Trophoblast cell (in vitro differentiated cells and primary cell): Measurements from ENCODE around the gene DNAH10.

ENCODE experiments used
- DNase-seq, 2 donors: peaks; one replicate each; pipeline ENCODE4 v3.0.0-alpha.2; 2016
- H2AFZ ChIP-seq: 2 replicates; pipeline ENCODE4 v1.6.1; 2013; ENCODE audit warnings: low read length, moderate library complexity, mild to moderate bottlenecking; ENCODE audit not compliant: insufficient read depth, poor library complexity
- H2AK5ac ChIP-seq: 2 replicates; pipeline ENCODE4 v1.6.1; 2013; ENCODE audit warnings: mild to moderate bottlenecking, low read length
- H2BK120ac ChIP-seq: 2 replicates; pipeline ENCODE4 v1.6.1; 2013; ENCODE audit warnings: low read length, mild to moderate bottlenecking, moderate library complexity; ENCODE audit not compliant: insufficient read depth, poor library complexity
- H2BK12ac ChIP-seq: 2 replicates; pipeline ENCODE4 v1.6.1; 2013; ENCODE audit warnings: mild to moderate bottlenecking, low read length, moderate library complexity
- H2BK5ac ChIP-seq: 2 replicates; pipeline ENCODE4 v1.6.1; 2013; ENCODE audit warnings: low read length, low read depth, moderate library complexity, mild to moderate bottlenecking; ENCODE audit not compliant: poor library complexity
- H3K14ac ChIP-seq: 2 replicates; pipeline ENCODE4 v1.6.1; 2013; ENCODE audit warnings: mild to moderate bottlenecking, low read length
- H3K18ac ChIP-seq: 2 replicates; pipeline ENCODE4 v1.6.1; 2013; ENCODE audit warnings: mild to moderate bottlenecking, low read length
- H3K23ac ChIP-seq: 2 replicates; pipeline ENCODE4 v1.6.1; 2013; ENCODE audit warnings: low read length
- H3K27ac ChIP-seq: 2 replicates; pipeline ENCODE4 v1.5.1; 2013; ENCODE audit warnings: low read depth, mild to moderate bottlenecking, inconsistent platforms, low read length, moderate library complexity
- H3K27me3 ChIP-seq: 2 replicates; pipeline ENCODE4 v1.6.1; 2013; ENCODE audit warnings: inconsistent platforms, mild to moderate bottlenecking, low read length, moderate library complexity; ENCODE audit not compliant: insufficient read depth
- H3K36me3 ChIP-seq, 2 experiments: 1 replicate in 1 of 2; 2 replicates in 1 of 2; pipeline ENCODE4 v1.6.1; 2013; ENCODE audit warnings: low read length in 2 of 2, mild to moderate bottlenecking in 2 of 2, moderate library complexity in 1 of 2; ENCODE audit not compliant: insufficient read depth in 2 of 2, control insufficient read depth in 1 of 2
- H3K4ac ChIP-seq: 2 replicates; pipeline ENCODE4 v1.6.1; 2013; ENCODE audit warnings: low read depth, mild to moderate bottlenecking, low read length, moderate library complexity
- H3K4me1 ChIP-seq, 2 experiments: 1 replicate in 1 of 2; 2 replicates in 1 of 2; pipeline ENCODE4 v1.6.1; 2013; ENCODE audit warnings: low read length in 2 of 2, mild to moderate bottlenecking in 2 of 2, moderate library complexity in 1 of 2; ENCODE audit not compliant: insufficient read depth in 2 of 2, control insufficient read depth in 1 of 2
- H3K4me2 ChIP-seq: 2 replicates; pipeline ENCODE4 v1.6.1; 2013; ENCODE audit warnings: inconsistent platforms, mild to moderate bottlenecking, low read length, moderate library complexity
- H3K4me3 ChIP-seq: 2 replicates; pipeline ENCODE4 v1.5.1; 2013; ENCODE audit warnings: mild to moderate bottlenecking, low read depth, low read length, inconsistent platforms
- H3K79me1 ChIP-seq: one replicate; pipeline ENCODE4 v1.6.1; 2013; ENCODE audit warnings: low read length
- H3K79me2 ChIP-seq: 2 replicates; pipeline ENCODE4 v1.6.1; 2013; ENCODE audit warnings: low read length, mild to moderate bottlenecking; ENCODE audit not compliant: control insufficient read depth, insufficient read depth, poor library complexity
- H3K9ac ChIP-seq: 2 replicates; pipeline ENCODE4 v1.6.1; 2013; ENCODE audit warnings: mild to moderate bottlenecking, low read length
- H3K9me3 ChIP-seq: 2 replicates; pipeline ENCODE4 v1.6.1; 2013; ENCODE audit warnings: low read depth, mild to moderate bottlenecking, control low read depth, inconsistent platforms, low read length; ENCODE audit not compliant: insufficient read depth
- H4K12ac ChIP-seq: 2 replicates; pipeline ENCODE4 v1.6.1; 2013; ENCODE audit warnings: low read depth, mild to moderate bottlenecking, low read length, moderate library complexity
- H4K8ac ChIP-seq: 2 replicates; pipeline ENCODE4 v1.6.1; 2013; ENCODE audit warnings: low read depth, mild to moderate bottlenecking, low read length, moderate library complexity
- H4K91ac ChIP-seq: one replicate; pipeline ENCODE4 v1.6.1; 2013; ENCODE audit warnings: low read depth, mild to moderate bottlenecking, low read length, moderate library complexity
- WGBS: extraction: QIAGEN DNeasy Blood & Tissue Kit; methylation state at CpG from one replicate; pipeline ENCODE4 v1.1.7; 2013; ENCODE audit warnings: missing lambda C conversion rate; ENCODE audit not compliant: insufficient read length, insufficient coverage; ENCODE audit errors: extremely low coverage; 5-methylcytosine and 5-hydroxymethylcytosine counted together

The DNAH10 gene

GRCh38 chr12:123840765-123841425, 78.8 kb downstream of the DNAH10 start:
- Histone ChIP-seq H2BK5ac (peak overlapping the region; percentile 5), H4K8ac (peak overlapping the region; percentile 51), H3K27me3 (no peaks in the 10 kb centered on the region), H3K14ac (peak overlapping the region; percentile 24), H4K91ac (peak overlapping the region; percentile 72), H3K79me1 (peaks cover 3% of the 10 kb centered on the region), H3K9me3 (no peaks in the 10 kb centered on the region), H3K9ac (no peak overlapping the region), H3K4ac (no peak overlapping the region), H3K4me1 (peaks cover 0 to 6% of the 10 kb centered on the region in 2 experiments), H3K27ac (peak overlapping the region; percentile 61), H3K79me2 (no peaks in the 10 kb centered on the region), H4K12ac (no peak overlapping the region), H3K18ac (peak overlapping the region; percentile 62), H2AK5ac (no peak overlapping the region), H2BK12ac (peak overlapping the region; percentile 25), H3K23ac (no peak overlapping the region), H2BK120ac (peak overlapping the region; percentile 35), H3K4me3 (no peak overlapping the region), H3K4me2 (no peak overlapping the region), H2AFZ (no peak overlapping the region), H3K36me3 (no peaks in the 10 kb centered on the region)
- WGBS: no CpG with 5 or more reads among the region's 16 CpGs
- DNase-seq: no peak

DNA sequence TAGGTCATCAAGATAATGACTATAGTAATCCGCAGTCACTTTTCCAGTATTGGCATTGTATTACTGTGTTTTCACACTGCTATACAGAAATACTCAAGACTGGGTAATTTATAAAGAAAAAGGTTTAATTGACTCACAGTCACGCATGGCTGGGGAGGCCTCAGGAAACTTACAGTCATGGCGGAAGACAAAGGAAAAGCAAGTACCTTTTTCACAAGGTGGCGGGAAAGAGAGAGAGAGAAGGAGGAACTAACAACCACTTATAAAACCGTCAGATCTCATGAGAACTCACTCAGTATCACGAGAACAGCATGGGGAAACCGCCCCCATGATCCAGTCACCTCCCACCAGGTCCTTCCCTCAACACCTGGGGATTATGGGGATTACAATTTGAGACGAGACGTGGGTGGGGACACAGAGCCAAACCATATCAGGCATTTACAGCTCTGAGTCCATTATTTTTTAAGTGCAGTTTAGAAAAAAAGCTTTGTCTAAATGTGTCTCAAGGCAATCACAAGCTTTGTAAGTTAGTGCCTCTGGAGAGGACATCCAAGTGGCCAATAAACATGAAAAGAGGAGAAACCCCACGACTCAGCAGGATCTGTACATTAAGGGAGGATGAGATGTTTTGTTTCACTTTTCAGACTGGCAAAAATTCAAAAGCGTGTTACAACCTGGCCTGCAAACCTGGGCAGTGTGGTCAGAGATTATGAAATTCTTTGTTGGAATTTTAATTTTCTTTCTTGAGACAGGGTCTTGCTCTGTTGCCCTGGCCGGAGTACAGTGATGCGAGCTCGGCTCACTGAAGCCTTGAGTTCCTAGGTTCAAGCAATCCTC, 82.0 kb downstream of the DNAH10 start:
- WGBS: no CpG with 5 or more reads among the region's 14 CpGs
- Histone ChIP-seq H3K9ac (no peak overlapping the region), H2BK12ac (no peak overlapping the region), H4K12ac (no peak overlapping the region), H3K79me1 (peaks cover 3% of the 10 kb centered on the region), H3K9me3 (peaks cover 4% of the 10 kb centered on the region), H3K4me1 (peaks cover 0 to 4% of the 10 kb centered on the region in 2 experiments), H2AFZ (no peak overlapping the region), H3K4me2 (no peak overlapping the region), H3K4ac (no peak overlapping the region), H3K27me3 (no peaks in the 10 kb centered on the region), H3K14ac (no peak overlapping the region), H3K27ac (no peak overlapping the region), H3K18ac (no peak overlapping the region), H2BK120ac (no peak overlapping the region), H4K8ac (no peak overlapping the region), H3K23ac (no peak overlapping the region), H2AK5ac (no peak overlapping the region), H2BK5ac (no peak overlapping the region), H3K4me3 (no peak overlapping the region), H3K36me3 (no peaks in the 10 kb centered on the region), H3K79me2 (no peaks in the 10 kb centered on the region), H4K91ac (no peak overlapping the region)
- DNase-seq: no peak

GRCh38 chr12:123845881-123846280, 83.8 kb downstream of the DNAH10 start:
- Histone ChIP-seq H3K9ac (no peak overlapping the region), H2AK5ac (no peak overlapping the region)

DNA sequence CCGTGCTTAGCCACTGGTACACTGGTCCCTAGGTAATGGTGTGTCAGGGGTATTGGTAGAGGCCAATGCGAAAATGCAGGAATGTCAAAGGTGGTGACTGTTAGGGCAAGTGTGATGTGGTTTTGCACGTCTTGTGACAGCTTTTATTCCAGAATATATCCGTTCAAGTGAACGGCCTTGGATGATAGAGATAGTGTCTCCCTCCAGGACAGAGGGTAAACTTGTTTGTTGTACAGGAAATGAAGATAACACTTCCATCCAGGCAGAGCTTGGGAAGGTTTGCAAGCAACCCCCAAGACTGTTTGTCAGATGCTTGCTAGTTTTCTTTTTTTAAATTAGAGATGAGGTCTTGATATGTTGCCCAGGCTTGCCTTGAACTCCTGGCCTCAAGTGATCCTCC, 84.2 kb downstream of the DNAH10 start:
- Histone ChIP-seq H3K23ac (no peak overlapping the region), H3K79me2 (no peaks in the 10 kb centered on the region), H2BK5ac (no peak overlapping the region), H4K91ac (no peak overlapping the region), H3K4me3 (peak overlapping the region; percentile 40), H3K9me3 (peaks cover 4% of the 10 kb centered on the region), H3K4ac (no peak overlapping the region), H3K14ac (no peak overlapping the region), H3K4me1 (no peaks in the 10 kb centered on the region), H2BK12ac (no peak overlapping the region), H3K27me3 (no peaks in the 10 kb centered on the region), H4K8ac (no peak overlapping the region), H3K79me1 (no peaks in the 10 kb centered on the region), H3K9ac (no peak overlapping the region), H3K18ac (no peak overlapping the region), H3K4me2 (no peak overlapping the region), H3K27ac (no peak overlapping the region), H4K12ac (no peak overlapping the region), H3K36me3 (peaks cover 0 to 2% of the 10 kb centered on the region in 2 experiments), H2AK5ac (no peak overlapping the region), H2BK120ac (no peak overlapping the region), H2AFZ (no peak overlapping the region)
- no CpG with 5 or more reads among the region's 5 CpGs for WGBS
- no peak for DNase-seq

More at GRCh38 chr12:123845881-123846280, 83.8 kb downstream of the DNAH10 start:
- Histone ChIP-seq H3K79me1 (peaks cover 3% of the 10 kb centered on the region), H3K36me3 (peaks cover 0 to under 1% of the 10 kb centered on the region in 2 experiments), H3K4me3 (no peak overlapping the region), H3K14ac (no peak overlapping the region), H3K4me2 (no peak overlapping the region), H3K4me1 (peaks cover 0 to 3% of the 10 kb centered on the region in 2 experiments), H3K18ac (no peak overlapping the region), H4K12ac (no peak overlapping the region), H3K9me3 (peaks cover 4% of the 10 kb centered on the region), H2BK120ac (no peak overlapping the region), H4K8ac (no peak overlapping the region), H3K79me2 (no peaks in the 10 kb centered on the region), H2AFZ (no peak overlapping the region), H4K91ac (no peak overlapping the region), H3K4ac (no peak overlapping the region), H2BK5ac (no peak overlapping the region), H3K27ac (no peak overlapping the region), H2BK12ac (no peak overlapping the region), H3K23ac (no peak overlapping the region), H3K27me3 (no peaks in the 10 kb centered on the region)
- DNase-seq: no peak
- WGBS: no CpG with 5 or more reads among the region's 19 CpGs
